Right lobe of liver (tissue), 6 donors: ENCODE results near the gene PSMA5. TPM values are rescaled to one million over a fixed set of nuclear protein-coding genes. Genes with fewer than 3 reads are reported as not detected.
"Not testable (repeated sequence)": the region's sequence is repeated elsewhere in the genome, so short reads cannot be mapped to it uniquely, and the experiment has no call there.

Experiments used
- ATAC-seq, 4 donors: fragments of 200-7000 bp; cut with Tn5 transposase; one replicate each; pipeline ENCODE4 v1.9.1; 2020; ENCODE audit warnings: mild to moderate bottlenecking in 4 of 4, moderate library complexity in 4 of 4
- DNase-seq, 3 donors: peaks; one replicate each; pipeline ENCODE4 v3.0.0-alpha.2; 2020
- H3K27ac ChIP-seq, 3 donors: fragments of 200-600 bp; one replicate each; pipeline ENCODE4 v1.8.0; 2022
- H3K27me3 ChIP-seq, 2 donors: fragments of 200-600 bp; one replicate each; pipeline ENCODE4 v1.8.0; 2022
- H3K36me3 ChIP-seq, 4 donors: fragments of 200-600 bp; sonication (generic) in 1 of 4; one replicate each; pipeline versions ENCODE4 v1.5.1 to v1.8.0; 2017 to 2022; ENCODE audit warnings: control low read depth in 1 of 4
- H3K4me1 ChIP-seq, 4 donors: fragments of 200-600 bp; sonication (generic) in 1 of 4; one replicate each; pipeline versions ENCODE4 v1.5.1 to v1.8.0; 2017 to 2022; ENCODE audit warnings: control low read depth in 1 of 4
- H3K4me3 ChIP-seq, 3 donors: fragments of 200-600 bp; one replicate each; pipeline ENCODE4 v1.8.0; 2022
- H3K9me3 ChIP-seq, 4 donors: fragments of 200-600 bp; sonication (generic) in 1 of 4; one replicate each; pipeline versions ENCODE4 v1.5.1 to v1.8.0; 2017 to 2022; ENCODE audit warnings: control low read depth in 1 of 4
- CTCF ChIP-seq, 4 donors: fragments of 200-600 bp in 3 of 4; fragments of 450-650 bp in 1 of 4; IDR thresholded peaks; one replicate each; pipeline versions ENCODE4 v1.5.1 to v1.8.0; 2016 to 2022; ENCODE audit warnings: antibody characterized with exemption in 4 of 4, mild to moderate bottlenecking in 2 of 4
- POLR2A ChIP-seq: fragments of 450-650 bp; IDR thresholded peaks from one replicate; pipeline ENCODE4 v1.6.1; 2017; ENCODE audit warnings: antibody characterized with exemption, mild to moderate bottlenecking
- WGBS: methylation state at CpG from one replicate; pipeline ENCODE4 v1.1.6; 2018; ENCODE audit warnings: low coverage, low lambda C conversion rate; ENCODE audit not compliant: insufficient coverage; ENCODE audit errors: missing lambda C conversion rate; 5-methylcytosine and 5-hydroxymethylcytosine counted together
- intact Hi-C, 2 donors: fragments of 100-400 bp; cut with DNase I; formaldehyde crosslinking; loops; one replicate each; pipeline versions ENCODE4 v1.11.2 to v1.14.1; 2022
- total RNA-seq, 6 experiments: library from RNA; depleted of rRNA in 2 of 6; stranded (reverse); fragments of >200 nt in 2 of 6; fragmentation: NEBNext Ultra II Directional in 3 of 6; extraction: Animal tissue kit (Norgen Biotek cat#: 25700) in 3 of 6; gene quantifications; one replicate each; pipeline versions ENCODE4 v1.1.0 to v1.2.4, GENCODE V29; 2016 to 2023
- donor health status: DM: no; HTN: yes; CAD: no.
- donor health status: DM: no; HTN: no; CAD: no.
- donor health status: DM: no; HTN: no; CAD: no.
- donor health status: DM: no; HTN: yes; CAD: no.
- donor health status: DM: no; HTN: yes; CAD: no.

Gene PSMA5
- total RNA-seq, 6 experiments from 2014 or later: 38.8 to 83.5 (median 61.1) TPM

- intact Hi-C loops: no loop called here
- Histone ChIP-seq H3K36me3 (no peaks in the 10 kb centered on the region), H3K4me1 (no peaks in the 10 kb centered on the region), H3K4me3 (no peak overlapping the region), H3K27ac (no peak overlapping the region), H3K27me3 (no peaks in the 10 kb centered on the region), H3K9me3 (no peaks in the 10 kb centered on the region)
- WGBS: 78% methylated on average over 4 of the region's 4 CpGs
- TF ChIP-seq CTCF (IDR thresholded peaks at IDR 0.05) (no peak), POLR2A (no peak)
- no peak for DNase-seq
- no peak for ATAC-seq
Measured at GRCh38 chr1:109447524-109447923, 21.3 kb upstream of the PSMA5 start.

DNA sequence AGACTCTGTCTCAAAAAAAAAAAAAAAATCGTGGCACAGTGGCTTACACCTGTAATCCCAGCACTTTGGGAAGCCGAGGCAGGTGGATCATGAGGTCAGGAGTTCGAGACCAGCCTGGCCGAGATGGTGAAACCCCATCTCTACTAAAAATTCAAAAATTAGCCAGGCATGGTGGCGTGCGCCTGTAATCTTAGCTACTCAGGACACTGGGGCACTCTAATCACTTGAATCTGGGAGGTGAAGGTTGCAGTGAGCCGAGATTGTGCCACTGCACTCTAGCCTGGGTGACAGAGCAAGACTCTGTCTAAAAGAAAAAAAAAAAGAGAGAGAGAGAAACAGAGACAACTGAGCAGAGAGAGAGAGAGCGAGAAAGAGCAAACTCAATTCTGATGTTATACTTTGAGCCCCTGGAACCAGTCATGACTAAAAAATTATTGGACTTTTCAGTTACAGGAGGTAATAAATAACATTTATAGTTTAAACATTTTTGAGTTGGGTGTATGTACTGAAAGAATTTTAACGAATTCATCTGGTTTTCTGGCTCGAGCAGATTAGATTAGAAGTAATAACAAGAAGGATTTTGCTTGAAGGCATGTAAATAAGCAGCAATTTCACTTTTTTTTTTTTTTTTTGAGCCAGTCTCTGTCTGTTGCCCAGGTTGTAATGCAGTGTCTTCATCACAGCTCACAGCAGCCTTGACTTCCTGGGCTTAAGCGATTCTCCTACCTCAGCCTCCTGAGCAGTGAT, 19.9 kb upstream of the PSMA5 start:
- H3K4me1 ChIP-seq, H3K9me3 ChIP-seq, ATAC-seq, H3K27me3 ChIP-seq, intact Hi-C loops, DNase-seq, H3K36me3 ChIP-seq, H3K4me3 ChIP-seq, H3K27ac ChIP-seq: not testable (repeated sequence)
- 69% methylated on average over 11 of the region's 11 CpGs for WGBS

GRCh38 chr1:109444346-109444745, 18.1 kb upstream of the PSMA5 start:
- Histone ChIP-seq H3K27ac (no peak overlapping the region), H3K9me3 (no peaks in the 10 kb centered on the region), H3K27me3 (no peaks in the 10 kb centered on the region), H3K36me3 (no peaks in the 10 kb centered on the region), H3K4me3 (no peak overlapping the region), H3K4me1 (no peaks in the 10 kb centered on the region)
- no peak for TF ChIP-seq POLR2A
- TF ChIP-seq CTCF (IDR thresholded peaks at IDR 0.05): no peak
- no peak for ATAC-seq
- DNase-seq: no peak
- 86% methylated on average over 1 of the region's 1 CpG for WGBS
- intact Hi-C loops: no loop called here

- intact Hi-C loops: no loop called here
Measured at GRCh38 chr1:109443476-109443875, 17.2 kb upstream of the PSMA5 start.

More at GRCh38 chr1:109443476-109443875, 17.2 kb upstream of the PSMA5 start:
- ATAC-seq (no peak), DNase-seq (no peak)
- H3K4me3 ChIP-seq: no peak overlapping the region
- no peaks in the 10 kb centered on the region for H3K9me3 ChIP-seq
- TF ChIP-seq CTCF (IDR thresholded peaks at IDR 0.05): no peak
- no peaks in the 10 kb centered on the region for H3K27me3 ChIP-seq
- no peak overlapping the region for H3K27ac ChIP-seq
- H3K36me3 ChIP-seq: no peaks in the 10 kb centered on the region
- H3K4me1 ChIP-seq: no peaks in the 10 kb centered on the region
- WGBS: 64% methylated on average over 2 of the region's 2 CpGs
